Measurements from ENCODE around the gene OR10X1.

DNA sequence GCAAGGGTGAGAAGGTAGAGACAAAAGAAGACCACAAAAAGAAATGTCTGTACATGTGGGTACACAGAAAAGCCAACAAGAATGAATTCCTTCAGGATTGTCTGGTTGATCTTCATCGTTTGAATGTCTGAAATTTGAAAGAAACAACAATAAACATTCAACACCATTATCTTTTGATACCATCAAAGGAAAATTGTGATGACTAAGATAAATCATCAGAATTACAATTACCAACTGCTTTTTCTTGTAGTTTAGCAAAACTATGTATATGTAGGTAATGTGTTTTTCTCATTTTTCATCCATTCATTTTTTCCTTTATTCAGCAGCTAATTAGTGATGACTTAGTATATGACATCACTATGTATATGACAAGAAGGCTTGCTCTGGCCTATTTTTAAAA lies at the start of gene OR10X1:
- TF ChIP-seq EZH2phosphoT487 (IDR thresholded peaks at IDR 0.05; ENCODE audit: borderline replicate concordance, low read depth) (no peak), MEF2A (IDR thresholded peaks at IDR 0.05; ENCODE audit: borderline replicate concordance, low read depth) (no peak), TEAD4 (IDR thresholded peaks at IDR 0.05; ENCODE audit: borderline replicate concordance, insufficient read depth) (no peak), SIN3A (IDR thresholded peaks at IDR 0.05; ENCODE audit: borderline replicate concordance, low read depth, low read length) (no peak), REST (IDR thresholded peaks at IDR 0.05; ENCODE audit: low read depth, low read length) (no peak), EP300 (IDR thresholded peaks at IDR 0.05; ENCODE audit: borderline replicate concordance in 1 of 2, low read depth in 1 of 2, low read length in 1 of 2) (no peak), PBX3 (IDR thresholded peaks at IDR 0.05) (no peak), MXI1 (IDR thresholded peaks at IDR 0.05; ENCODE audit: low read depth, low read length) (no peak)
- TF ChIP-seq, protein P1, sequence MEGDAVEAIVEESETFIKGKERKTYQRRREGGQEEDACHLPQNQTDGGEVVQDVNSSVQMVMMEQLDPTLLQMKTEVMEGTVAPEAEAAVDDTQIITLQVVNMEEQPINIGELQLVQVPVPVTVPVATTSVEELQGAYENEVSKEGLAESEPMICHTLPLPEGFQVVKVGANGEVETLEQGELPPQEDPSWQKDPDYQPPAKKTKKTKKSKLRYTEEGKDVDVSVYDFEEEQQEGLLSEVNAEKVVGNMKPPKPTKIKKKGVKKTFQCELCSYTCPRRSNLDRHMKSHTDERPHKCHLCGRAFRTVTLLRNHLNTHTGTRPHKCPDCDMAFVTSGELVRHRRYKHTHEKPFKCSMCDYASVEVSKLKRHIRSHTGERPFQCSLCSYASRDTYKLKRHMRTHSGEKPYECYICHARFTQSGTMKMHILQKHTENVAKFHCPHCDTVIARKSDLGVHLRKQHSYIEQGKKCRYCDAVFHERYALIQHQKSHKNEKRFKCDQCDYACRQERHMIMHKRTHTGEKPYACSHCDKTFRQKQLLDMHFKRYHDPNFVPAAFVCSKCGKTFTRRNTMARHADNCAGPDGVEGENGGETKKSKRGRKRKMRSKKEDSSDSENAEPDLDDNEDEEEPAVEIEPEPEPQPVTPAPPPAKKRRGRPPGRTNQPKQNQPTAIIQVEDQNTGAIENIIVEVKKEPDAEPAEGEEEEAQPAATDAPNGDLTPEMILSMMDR (IDR thresholded peaks at IDR 0.05), result no peak
- TF ChIP-seq, protein P2, sequence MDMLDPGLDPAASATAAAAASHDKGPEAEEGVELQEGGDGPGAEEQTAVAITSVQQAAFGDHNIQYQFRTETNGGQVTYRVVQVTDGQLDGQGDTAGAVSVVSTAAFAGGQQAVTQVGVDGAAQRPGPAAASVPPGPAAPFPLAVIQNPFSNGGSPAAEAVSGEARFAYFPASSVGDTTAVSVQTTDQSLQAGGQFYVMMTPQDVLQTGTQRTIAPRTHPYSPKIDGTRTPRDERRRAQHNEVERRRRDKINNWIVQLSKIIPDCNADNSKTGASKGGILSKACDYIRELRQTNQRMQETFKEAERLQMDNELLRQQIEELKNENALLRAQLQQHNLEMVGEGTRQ (IDR thresholded peaks at IDR 0.05; ENCODE audit: borderline replicate concordance, low read depth, low read length), result no peak

All from SK-N-SH (cell line).